HG03280 (cell line): ENCODE measurements around the gene NQO2.

Source experiments
- ATAC-seq: cut with Tn5 transposase; IDR thresholded peaks from one replicate; pipeline ENCODE4 v1.9.1; 2021; ENCODE audit warnings: mild to moderate bottlenecking, moderate library complexity; ENCODE audit not compliant: unreplicated experiment

NQO2 gene, protein sequence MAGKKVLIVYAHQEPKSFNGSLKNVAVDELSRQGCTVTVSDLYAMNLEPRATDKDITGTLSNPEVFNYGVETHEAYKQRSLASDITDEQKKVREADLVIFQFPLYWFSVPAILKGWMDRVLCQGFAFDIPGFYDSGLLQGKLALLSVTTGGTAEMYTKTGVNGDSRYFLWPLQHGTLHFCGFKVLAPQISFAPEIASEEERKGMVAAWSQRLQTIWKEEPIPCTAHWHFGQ

DNA sequence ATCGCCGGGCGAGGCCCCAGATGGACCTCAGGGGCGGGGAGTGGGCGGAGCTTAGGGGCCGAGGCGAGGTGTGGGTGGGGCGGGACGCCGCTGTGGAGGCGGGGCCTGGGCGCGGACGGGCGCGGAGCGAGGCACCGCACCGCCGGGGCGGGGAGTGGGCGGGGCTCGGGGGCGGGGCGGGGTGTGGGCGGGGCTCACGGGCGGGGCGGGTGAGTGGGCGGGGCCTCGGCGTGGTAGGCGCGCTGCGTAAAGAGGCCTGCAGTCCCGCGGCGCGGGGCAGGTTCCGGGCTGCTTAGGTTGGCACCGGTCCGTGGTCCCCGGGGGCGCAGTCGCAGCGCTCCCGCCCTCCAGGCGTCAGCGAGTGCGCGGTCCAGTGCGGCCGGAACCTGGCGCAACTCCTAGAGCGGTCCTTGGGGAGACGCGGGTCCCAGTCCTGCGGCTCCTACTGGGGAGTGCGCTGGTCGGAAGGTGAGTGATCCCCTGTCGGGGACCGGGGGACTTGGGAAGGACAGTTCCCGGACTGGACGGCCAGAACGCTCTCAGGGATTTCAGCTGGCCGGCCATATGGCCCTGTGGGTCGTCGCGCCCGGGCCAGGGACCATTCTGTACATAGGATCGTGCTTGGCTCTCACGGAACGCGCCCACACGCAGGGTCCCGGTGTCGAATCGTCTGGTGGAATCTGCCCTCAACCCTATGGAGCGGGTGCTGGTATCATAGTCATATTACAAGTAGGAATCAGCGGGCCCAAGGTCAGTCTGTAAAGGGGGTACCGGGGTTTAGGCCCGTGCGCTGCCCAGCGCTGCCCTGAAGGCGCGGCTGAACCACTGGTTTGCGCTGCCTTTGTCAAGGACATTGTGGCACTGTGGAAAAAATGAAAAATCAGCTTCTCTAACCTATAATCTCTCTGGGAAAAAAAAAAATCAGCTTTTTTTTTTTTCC is at the start of gene NQO2:
TSS of gene NQO2 (plus strand) at position 277 of the 940 bp plus-strand sequence. CDS start 6,659 bp downstream, outside the sequence.
- peak; percentile 72 for ATAC-seq

DNA sequence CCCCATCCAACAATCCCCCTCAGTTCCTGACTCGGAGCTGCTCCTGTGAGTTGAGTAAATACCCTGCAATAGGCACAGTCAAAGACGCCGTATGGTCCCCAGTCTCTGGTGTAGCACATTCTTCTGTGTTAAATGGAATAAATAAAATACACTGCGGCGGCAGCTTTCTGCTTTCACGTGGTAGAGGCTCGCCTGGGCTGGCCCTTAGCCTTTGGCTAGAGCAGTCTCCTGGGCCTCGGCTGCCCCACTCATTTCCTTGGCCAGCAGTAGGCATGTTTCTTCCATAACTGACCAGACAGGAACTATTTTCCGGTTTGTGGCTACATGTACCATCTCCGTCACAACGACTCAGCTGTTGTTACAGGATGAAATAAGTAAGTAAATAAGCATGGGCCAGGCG is 49.0 kb upstream of the NQO2 start:
- no peak for ATAC-seq

DNA sequence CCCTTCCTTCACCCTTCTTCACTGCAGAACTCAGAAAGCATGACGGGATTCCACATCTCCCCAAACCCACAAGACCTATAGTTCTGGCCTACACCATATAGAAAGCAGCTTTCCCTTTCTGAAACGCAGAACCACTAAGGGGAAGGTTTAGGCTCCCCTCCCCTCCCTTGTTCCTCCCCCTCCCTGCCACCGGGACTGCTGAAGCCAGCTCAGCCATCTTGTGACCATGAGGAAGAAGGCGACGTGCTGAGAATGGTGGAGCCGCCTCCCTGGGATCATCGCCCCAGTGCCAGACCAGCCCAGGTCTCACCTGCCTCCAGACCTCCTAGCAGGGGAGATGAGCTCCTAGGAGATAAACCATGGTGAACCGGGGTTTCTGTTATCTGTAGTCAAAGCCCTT is 48.0 kb upstream of the NQO2 start:
- ATAC-seq = no peak

DNA sequence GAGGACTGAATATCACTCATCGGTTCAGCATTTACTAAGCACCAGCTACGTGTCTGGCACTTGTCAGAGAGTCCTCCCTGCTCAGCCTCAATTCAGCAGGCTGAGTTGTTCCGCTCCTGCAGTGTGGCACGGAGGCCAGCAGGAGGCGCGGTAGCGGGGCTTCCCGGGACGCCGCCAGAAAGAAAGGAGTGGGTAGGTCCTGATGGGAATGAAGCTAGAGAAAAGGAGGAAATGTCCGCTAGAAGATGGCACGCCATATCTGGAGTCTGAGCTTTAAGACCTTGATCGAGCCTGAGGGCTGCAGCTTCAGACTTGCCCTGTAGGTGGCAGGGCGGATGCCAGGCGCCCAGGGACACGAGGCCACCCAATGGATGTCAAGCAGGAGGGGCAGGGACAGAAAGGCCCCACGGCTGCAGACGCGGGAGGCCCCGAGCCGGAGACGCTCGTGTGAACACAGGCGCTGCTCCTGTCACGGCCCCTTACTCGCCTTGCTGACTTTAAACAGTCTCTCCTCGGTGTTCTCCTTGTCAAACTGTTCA is 47.1 kb upstream of the NQO2 start:
- peak; percentile 66 for ATAC-seq

DNA sequence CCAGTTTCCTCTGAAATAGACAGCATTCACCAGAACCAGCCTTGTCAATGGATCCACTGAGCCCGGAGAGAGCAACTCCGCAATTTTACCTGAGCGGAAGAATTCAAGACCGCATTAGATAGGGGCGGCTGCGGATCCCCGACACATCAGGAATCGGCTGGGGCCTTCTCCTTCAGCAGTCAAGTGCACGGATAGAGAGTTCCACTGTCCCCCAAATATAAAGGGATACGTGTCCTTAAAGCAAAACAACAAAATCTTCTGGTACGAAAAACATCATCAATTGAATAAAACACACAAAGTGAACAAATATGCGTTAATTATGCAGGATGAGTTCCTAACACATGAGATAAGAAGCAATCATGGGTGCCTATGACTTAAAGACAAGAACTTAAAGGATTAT is 46.6 kb upstream of the NQO2 start:
- ATAC-seq = no peak

DNA sequence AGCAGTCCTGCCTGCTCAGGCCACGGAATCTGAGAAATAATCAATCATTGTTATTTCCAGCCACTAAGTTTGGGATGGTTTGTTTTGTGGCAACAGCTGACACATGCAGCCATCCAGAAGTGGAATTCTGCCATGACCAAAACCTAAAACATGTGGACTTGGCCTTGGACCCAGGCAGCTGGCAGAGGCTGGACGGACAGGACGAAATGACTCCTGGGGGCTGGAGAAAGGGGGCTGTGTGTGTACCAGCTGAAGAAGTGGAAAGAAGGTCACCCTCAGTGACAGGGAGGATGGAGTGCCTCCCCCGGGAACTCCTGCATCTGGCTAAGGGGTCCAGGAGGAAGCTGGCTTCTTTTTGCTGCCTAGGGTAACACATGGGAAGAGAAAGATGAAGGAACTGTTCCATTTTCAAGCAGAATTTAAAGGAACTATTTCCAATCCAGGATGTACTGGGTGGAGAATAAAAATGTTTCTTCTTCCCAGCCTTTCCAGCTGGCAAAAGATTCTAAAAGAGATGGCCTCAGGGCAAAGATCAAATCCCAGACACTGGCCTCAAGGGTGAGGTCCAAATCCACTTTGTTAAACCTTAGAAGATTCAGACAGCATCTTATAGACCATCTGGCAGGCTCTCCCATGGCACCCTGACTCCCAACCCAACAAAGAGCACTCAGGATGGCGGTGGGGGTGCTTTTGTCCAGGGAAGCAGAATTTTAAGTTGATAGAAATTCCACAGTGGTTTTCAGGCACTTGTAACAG is 42.6 kb upstream of the NQO2 start:
- ATAC-seq = no peak

DNA sequence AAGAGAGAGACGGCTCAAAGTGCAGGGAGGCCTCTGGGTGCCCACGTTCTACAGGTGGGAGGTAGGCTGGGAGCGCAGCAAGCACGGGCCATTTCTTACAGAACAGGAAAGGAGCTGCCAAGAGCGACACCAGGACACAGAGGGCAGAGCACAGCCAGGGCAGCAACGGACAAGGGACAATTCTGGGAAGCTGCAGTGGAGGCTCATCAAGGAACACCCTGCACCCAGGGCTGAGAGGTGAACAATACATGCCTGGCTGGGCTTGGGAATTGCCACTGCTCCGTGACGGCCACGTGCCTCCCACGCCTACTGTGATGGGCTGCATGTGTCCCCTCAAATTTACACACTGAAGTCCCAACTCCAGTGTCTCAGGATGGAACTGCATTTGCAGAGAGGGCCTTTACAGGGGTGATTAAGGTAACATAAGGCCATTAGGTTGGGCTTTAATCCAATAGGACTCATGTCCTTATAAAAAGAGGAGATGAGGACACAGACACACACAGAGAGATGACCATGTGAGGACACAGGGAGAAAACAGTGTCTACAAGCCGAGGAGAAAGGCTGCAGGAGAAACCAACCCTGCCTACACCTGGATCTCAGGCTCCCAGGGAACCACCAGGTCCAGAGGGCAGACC is 41.9 kb upstream of the NQO2 start:
- no peak for ATAC-seq

DNA sequence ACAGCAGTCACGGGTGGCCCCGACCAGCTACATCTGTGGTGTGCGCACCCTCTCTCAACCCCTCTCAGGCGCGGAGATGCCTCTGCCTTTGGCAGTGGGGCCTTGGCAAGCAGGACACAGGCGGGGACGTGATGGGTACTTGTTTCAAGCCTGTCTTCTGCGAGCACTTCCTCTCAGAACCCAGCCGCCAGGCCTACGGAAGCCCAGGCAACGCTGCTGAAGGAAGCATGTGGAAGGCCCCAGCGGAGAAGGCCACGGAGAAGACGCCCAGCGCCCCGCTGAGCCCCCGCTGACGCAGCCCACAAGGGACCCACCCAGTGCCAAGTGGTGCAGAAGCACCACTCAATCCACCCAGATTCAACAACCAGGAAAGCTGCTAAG is 41.4 kb upstream of the NQO2 start:
- no peak for ATAC-seq

DNA sequence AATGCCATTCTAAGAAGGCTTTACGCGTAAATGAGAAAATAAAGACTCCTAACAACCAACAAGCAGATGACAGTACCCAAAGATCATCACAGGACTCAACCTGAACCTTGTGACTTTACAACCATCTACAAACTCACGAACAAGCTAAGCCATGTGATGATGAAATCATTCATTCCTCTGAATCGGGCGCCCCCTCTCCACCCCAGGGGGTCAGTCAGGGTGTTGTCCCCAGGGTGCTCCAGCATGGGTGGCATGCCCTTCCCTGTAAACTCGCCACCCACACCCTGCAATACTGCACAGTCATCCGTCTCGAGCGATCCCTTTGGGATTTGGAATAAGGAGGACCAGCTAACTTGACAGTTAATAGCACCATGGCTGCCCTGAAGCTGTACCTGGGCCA is 40.9 kb upstream of the NQO2 start:
- no peak for ATAC-seq

DNA sequence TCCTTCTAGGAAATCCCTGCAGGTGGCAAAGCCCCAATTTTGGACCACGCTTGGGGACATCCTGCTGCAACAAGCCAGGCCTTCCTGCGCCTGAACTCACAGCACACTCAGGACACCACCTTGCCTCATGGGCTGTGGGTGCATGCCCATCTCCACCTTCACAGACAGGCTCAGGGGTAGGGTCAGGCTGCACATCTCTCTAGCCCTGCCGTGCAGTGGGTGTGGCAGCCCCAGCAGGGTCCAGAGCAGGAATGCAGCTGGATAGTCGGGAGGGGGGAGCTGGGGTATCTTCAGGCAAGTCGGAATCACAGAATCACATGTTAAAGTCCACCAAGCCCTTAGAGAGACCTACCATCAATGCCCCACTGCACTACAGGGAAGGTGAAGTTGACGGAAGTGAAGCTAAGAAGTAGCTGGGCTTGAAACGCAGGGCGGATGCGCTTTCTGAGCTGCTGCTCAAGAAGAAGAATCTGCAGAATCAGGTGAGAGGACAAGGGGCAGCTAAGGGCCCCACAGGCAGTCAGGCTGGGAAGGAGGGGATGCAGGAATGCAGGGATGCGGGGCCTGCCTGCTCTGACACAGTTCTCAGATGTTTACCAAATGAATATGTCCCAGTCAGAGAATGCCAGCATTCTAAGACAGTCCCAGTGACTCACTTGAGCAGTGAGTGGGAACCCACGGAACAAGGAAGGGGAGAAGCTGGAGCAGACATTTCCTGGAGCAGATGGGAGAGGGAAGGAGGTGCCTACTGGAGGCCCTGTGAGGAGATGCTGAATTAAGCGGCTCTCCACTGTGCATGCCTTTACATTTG is 39.6 kb upstream of the NQO2 start:
- no peak for ATAC-seq

DNA sequence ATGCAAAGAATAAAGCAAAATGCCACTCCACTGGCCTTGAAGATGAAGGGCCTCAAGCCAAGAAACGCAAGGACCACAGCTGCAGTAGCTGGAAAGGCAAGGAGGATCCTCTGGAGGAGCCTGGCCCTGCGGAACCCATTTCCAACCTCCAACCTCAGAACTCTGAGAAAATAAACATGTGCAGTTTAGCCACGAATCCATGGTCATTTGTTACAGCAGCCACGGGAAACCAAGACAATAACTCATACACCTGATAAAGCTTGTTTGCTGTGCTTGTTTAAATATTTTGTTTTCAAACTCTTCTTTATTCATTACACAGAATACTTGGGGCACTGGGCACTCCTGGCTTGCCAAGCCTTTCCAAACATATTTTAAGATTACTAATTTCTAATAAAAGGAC is 38.8 kb upstream of the NQO2 start:
- ATAC-seq = no peak

DNA sequence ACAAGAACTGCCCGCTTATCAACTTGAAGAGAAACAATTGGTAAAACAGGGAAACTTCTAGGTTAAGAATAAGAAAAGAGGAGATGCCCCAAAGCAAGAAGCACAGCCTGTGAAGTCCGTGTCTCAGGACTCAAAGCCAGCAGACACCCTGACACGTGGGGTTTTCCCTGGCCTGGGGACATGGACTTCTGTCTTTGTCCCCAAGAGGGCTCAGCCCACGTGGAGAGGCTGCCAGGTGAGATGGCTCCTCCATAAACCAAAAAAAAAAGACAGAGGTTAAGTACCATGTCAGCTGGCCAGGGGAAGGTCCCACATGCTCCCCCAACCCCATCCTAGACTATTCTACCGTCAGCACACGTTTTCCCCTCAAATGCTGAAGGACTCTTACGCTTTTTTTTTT is 38.2 kb upstream of the NQO2 start:
- no peak for ATAC-seq

DNA sequence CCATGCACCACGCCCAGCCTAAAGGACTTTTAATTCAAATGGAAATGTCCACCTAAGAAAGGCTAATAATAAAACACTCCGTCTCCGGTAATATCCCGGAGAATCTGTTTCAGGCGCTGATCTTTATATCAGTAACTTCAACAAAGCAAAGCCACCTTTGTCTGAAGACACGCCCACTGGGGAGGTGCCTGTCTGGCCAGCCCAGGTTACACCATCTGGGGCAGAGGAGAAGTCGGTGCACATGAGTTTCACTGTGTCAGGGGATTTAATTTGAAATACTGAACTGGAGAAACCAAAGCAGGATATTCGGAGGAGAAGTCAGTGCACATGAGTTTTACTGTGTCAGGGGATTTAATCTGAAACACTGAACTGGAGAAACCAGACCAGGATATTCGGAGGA is 37.7 kb upstream of the NQO2 start:
- ATAC-seq = no peak

DNA sequence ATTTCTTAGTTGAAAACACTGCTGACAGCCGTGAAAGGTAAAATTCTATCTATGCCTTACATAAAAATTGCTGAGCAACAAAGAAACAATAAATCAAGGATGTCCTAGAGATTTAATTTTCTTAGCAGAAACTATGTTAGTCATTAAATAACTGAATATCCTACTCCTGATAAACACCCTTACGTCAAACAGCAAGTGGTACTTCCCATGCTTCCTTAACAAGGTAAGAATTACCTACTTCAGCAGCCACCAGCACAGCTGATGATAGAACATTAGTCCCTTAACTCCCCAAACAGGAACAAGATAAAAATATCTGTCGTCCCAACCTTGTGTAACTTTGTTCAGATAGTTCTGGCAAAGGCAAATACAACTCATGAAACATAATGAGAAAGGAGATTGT is 37.1 kb upstream of the NQO2 start:
- ATAC-seq = no peak

DNA sequence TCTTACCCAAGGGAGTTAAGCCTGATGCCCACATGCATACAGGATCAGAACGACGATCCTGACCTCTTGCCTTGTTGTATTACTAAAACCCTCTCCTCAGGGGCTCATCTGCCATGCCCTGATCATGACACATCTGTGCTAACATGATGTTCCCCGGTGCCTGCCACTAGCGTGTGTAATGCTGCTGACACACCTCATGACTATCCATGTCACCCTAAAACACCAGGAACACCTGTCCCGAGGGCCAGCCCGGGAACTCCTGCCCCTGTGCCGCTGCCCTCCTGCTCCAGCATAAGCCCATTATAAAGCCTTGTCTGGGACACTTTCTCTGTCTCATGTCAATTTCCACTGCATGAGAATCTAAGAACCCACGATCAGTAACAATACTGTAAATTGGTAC is 35.9 kb upstream of the NQO2 start:
- no peak for ATAC-seq

DNA sequence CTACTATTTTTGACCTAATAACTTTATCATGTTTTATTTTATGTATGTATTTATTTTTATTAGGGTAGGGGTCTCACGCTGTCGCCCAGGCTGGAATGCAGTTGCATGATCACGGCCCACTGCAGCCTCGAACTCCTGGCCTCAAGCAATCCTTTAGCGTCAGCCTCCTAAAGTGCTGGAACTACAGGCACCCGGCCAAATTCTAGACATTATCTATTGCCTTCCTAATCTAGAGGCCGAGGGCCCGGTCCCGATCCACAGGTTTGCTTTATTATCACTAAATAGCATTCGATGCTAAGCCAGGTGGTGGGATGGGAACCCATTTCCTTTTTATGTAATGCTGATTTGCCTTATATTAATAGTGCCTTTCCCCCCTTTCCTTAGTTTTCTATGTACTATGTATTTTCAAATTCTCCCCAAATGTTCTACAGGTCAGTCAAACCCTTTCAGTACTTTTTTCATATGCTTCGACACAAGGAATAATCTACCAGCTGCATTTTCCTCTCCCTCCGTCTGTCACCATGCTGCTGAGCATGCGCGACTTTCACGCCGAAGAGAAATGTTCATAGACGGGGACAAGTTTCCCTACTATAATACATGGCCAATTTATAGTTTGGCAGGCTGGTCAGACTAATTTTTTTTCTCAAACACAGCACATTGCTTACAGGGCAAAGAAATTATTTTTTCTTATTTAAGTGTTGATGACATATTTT is 34.7 kb upstream of the NQO2 start:
- no peak for ATAC-seq

DNA sequence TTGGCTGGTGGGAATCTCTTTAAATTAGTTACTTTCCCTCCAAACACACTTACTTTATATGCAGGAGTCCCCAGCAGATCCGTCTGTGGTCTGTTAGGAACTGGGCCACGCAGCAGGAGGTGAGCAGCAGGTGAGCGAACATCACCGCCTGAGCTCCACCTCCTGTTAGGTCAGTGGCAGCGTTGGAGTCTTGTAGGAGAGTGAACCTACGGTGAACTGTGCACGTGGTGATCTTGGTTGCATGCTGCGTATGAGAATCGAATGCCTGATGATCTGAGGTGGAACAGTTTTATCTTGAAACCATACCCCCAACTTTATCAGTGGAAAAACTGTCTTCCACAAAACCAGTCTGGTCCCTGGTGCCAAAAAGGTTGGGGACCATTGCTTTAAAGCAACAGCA is 33.3 kb upstream of the NQO2 start:
- ATAC-seq = no peak

DNA sequence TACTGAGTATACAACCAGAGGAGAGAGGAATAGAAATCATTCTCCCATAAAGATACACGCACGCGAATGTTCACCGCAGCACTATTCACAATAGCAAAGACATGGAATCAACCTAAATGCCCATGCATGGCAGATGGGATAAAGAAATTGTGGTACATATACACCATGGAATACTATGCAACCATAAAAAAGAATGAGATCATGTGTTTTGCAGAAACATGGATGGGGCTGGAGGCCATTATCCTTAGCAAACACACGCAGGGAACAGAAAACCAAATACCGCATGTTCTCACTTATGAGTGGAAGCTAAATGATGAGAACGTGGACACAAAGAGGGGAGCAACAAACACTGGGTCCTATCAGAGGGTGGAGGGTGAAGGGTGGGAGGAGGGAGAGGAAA is 31.8 kb upstream of the NQO2 start:
- no peak for ATAC-seq

DNA sequence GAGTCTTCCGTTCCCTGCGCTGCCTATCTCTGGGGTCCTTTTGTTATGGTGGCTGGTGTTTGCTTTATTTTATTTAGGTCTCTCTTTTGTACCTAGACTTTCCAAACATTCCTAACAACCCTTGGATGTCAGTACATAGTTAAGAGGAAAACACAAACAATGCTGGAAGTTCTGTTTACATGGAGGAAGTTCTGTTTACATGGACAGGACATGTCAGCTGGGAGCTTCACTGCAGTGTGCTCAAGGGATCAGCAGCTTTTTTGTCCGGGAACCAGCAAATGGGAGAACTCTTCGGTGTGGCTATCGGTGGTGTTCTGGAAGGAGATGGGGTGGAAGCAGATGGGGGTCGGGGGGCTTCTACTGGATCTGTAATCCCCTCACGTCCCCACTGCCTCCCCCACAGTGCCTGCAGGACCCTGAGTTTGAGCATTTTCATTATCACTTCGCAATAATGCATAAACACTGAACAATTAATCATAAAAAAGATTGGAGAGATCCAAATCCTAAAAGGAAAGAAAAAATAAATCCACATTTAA is 31.0 kb upstream of the NQO2 start:
- ATAC-seq = no peak
